H9 (cell line): Measurements from ENCODE around the gene ELF1. TPM values are rescaled to one million over a fixed set of nuclear protein-coding genes. Genes with fewer than 3 reads are reported as not detected.

Experiments used
- DNase-seq: peaks from one replicate; pipeline ENCODE4 v3.0.0-alpha.2; 2017
- H2AFZ ChIP-seq: one replicate; pipeline ENCODE4 v1.6.1; 2013; ENCODE audit warnings: mild to moderate bottlenecking, low read length, control low read depth, moderate library complexity
- H2AK5ac ChIP-seq: 2 replicates; pipeline ENCODE4 v1.6.1; 2013; ENCODE audit warnings: low read length, control low read depth, mixed read lengths; ENCODE audit not compliant: insufficient read length
- H2BK120ac ChIP-seq: one replicate; pipeline ENCODE4 v1.6.1; 2013; ENCODE audit warnings: low read depth, mild to moderate bottlenecking, low read length, control low read depth, inconsistent platforms; ENCODE audit not compliant: poor library complexity, severe bottlenecking
- H2BK12ac ChIP-seq: 2 replicates; pipeline ENCODE4 v1.6.1; 2013; ENCODE audit warnings: low read length, control low read depth, mixed read lengths, low read depth; ENCODE audit not compliant: insufficient read length
- H2BK15ac ChIP-seq: 2 replicates; pipeline ENCODE4 v1.6.1; 2013; ENCODE audit warnings: low read depth, low read length, control low read depth
- H2BK20ac ChIP-seq: one replicate; pipeline ENCODE4 v1.6.1; 2013; ENCODE audit warnings: low read depth, mild to moderate bottlenecking, low read length, control low read depth, inconsistent platforms; ENCODE audit not compliant: poor library complexity, severe bottlenecking
- H2BK5ac ChIP-seq: 2 replicates; pipeline ENCODE4 v1.6.1; 2013; ENCODE audit warnings: low read length, control low read depth, mixed read lengths; ENCODE audit not compliant: insufficient read length
- H3K14ac ChIP-seq: 2 replicates; pipeline ENCODE4 v1.6.1; 2013; ENCODE audit warnings: low read length, control low read depth; ENCODE audit not compliant: insufficient read depth
- H3K18ac ChIP-seq: 2 replicates; pipeline ENCODE4 v1.6.1; 2013; ENCODE audit warnings: low read depth, mild to moderate bottlenecking, mixed read lengths, low read length, control low read depth; ENCODE audit not compliant: insufficient read length
- H3K23ac ChIP-seq: 2 replicates; pipeline ENCODE4 v1.6.1; 2013; ENCODE audit warnings: low read length, control low read depth, mixed read lengths, low read depth; ENCODE audit not compliant: insufficient read length
- H3K23me2 ChIP-seq: 2 replicates; pipeline ENCODE4 v1.6.1; 2013; ENCODE audit warnings: low read depth, mild to moderate bottlenecking, mixed read lengths, low read length, control low read depth; ENCODE audit not compliant: insufficient read length, poor library complexity, severe bottlenecking
- H3K27ac ChIP-seq: 2 replicates; pipeline ENCODE4 v1.5.1; 2013; ENCODE audit warnings: low read length, control low read depth, mixed read lengths, low read depth; ENCODE audit not compliant: insufficient read length
- H3K27me3 ChIP-seq: 2 replicates; pipeline ENCODE4 v1.6.1; 2013; ENCODE audit warnings: low read length, control low read depth, inconsistent platforms; ENCODE audit not compliant: insufficient read depth
- H3K4ac ChIP-seq: 2 replicates; pipeline ENCODE4 v1.6.1; 2013; ENCODE audit warnings: low read depth, mild to moderate bottlenecking, control low read depth, inconsistent platforms, low read length, moderate library complexity
- H3K4me1 ChIP-seq: 2 replicates; pipeline ENCODE4 v1.6.1; 2013; ENCODE audit warnings: low read length, control low read depth, inconsistent platforms; ENCODE audit not compliant: insufficient read depth
- H3K4me2 ChIP-seq: 2 replicates; pipeline ENCODE4 v1.6.1; 2013; ENCODE audit warnings: low read length, control low read depth, mixed read lengths; ENCODE audit not compliant: insufficient read length, insufficient read depth
- H3K56ac ChIP-seq: 2 replicates; pipeline ENCODE4 v1.6.1; 2013; ENCODE audit warnings: low read depth, mild to moderate bottlenecking, mixed read lengths, low read length, control low read depth; ENCODE audit not compliant: insufficient read length
- H3K79me1 ChIP-seq: 2 replicates; pipeline ENCODE4 v1.6.1; 2013; ENCODE audit warnings: low read depth, mild to moderate bottlenecking, moderate library complexity, low read length, control low read depth, inconsistent platforms; ENCODE audit not compliant: insufficient read depth, poor library complexity, severe bottlenecking
- H3K79me2 ChIP-seq: 2 replicates; pipeline ENCODE4 v1.6.1; 2013; ENCODE audit warnings: low read length, control low read depth, inconsistent platforms; ENCODE audit not compliant: insufficient read depth
- H3K9ac ChIP-seq: 2 replicates; pipeline ENCODE4 v1.6.1; 2013; ENCODE audit warnings: low read length, control low read depth, mixed read lengths; ENCODE audit not compliant: insufficient read length; ENCODE audit errors: extremely low read depth
- H3K9me3 ChIP-seq: one replicate; pipeline ENCODE4 v1.6.1; 2013; ENCODE audit warnings: low read depth, low read length, inconsistent platforms; ENCODE audit not compliant: control insufficient read depth
- H3T11ph ChIP-seq: one replicate; pipeline ENCODE4 v1.6.1; 2013; ENCODE audit warnings: mild to moderate bottlenecking, low read length, control low read depth, inconsistent platforms
- H4K20me1 ChIP-seq: one replicate; pipeline ENCODE4 v1.6.1; 2013; ENCODE audit not compliant: control insufficient read depth, insufficient read length, insufficient read depth
- H4K5ac ChIP-seq: 2 replicates; pipeline ENCODE4 v1.6.1; 2013; ENCODE audit warnings: low read depth, mild to moderate bottlenecking, mixed read lengths, low read length, control low read depth; ENCODE audit not compliant: insufficient read length
- H4K8ac ChIP-seq: replicated peaks from 2 replicates; pipeline ENCODE4 v1.6.1; 2013; ENCODE audit warnings: low read length, control low read depth, mixed read lengths, low read depth; ENCODE audit not compliant: insufficient read length
- H4K91ac ChIP-seq: 2 replicates; pipeline ENCODE4 v1.6.1; 2013; ENCODE audit warnings: low read depth, mild to moderate bottlenecking, moderate library complexity, mixed read lengths, low read length, control low read depth; ENCODE audit not compliant: insufficient read length
- H3K27ac Mint-ChIP-seq, 3 experiments: 2 replicates in 2 of 3; 3 replicates in 1 of 3; pipeline ENCODE4 v1.8.0; 2020 to 2021; ENCODE audit warnings: mixed read lengths in 3 of 3, mild to moderate bottlenecking in 1 of 3, moderate library complexity in 1 of 3
- H3K27me3 Mint-ChIP-seq: 2 replicates; pipeline ENCODE4 v1.8.0; 2021; ENCODE audit warnings: low read depth, mild to moderate bottlenecking, moderate library complexity, mixed read lengths
- H3K36me3 Mint-ChIP-seq, 3 experiments: 2 replicates in 2 of 3; 3 replicates in 1 of 3; pipeline ENCODE4 v1.8.0; 2020 to 2021; ENCODE audit warnings: low read depth in 3 of 3, mixed read lengths in 3 of 3; ENCODE audit not compliant: insufficient read depth in 1 of 3
- H3K4me1 Mint-ChIP-seq, 2 experiments: 2 replicates each; pipeline ENCODE4 v1.8.0; 2020; ENCODE audit warnings: mixed read lengths in 2 of 2
- H3K4me3 Mint-ChIP-seq, 2 experiments: 2 replicates in 1 of 2; 3 replicates in 1 of 2; pipeline ENCODE4 v1.8.0; 2020 to 2021; ENCODE audit warnings: mild to moderate bottlenecking in 2 of 2, mixed read lengths in 2 of 2, moderate library complexity in 1 of 2
- H3K9me3 Mint-ChIP-seq, 2 experiments: 2 replicates in 1 of 2; 3 replicates in 1 of 2; pipeline ENCODE4 v1.8.0; 2020; ENCODE audit warnings: mild to moderate bottlenecking in 2 of 2, mixed read lengths in 2 of 2, moderate library complexity in 1 of 2
- WGBS: extraction: QIAGEN DNeasy Blood & Tissue Kit; methylation state at CpG from one replicate; pipeline ENCODE4 v1.1.7; 2013; ENCODE audit warnings: missing lambda C conversion rate, low lambda C conversion rate, mixed read lengths; ENCODE audit not compliant: insufficient read length; ENCODE audit errors: extremely low coverage; 5-methylcytosine and 5-hydroxymethylcytosine counted together
- total RNA-seq: library from RNA; stranded (reverse); gene quantifications from 2 replicates; pipeline ENCODE4 v1.2.1, GENCODE V29; 2021
- TF ChIP-seq, protein P1 (sequence below): fragments of 200-600 bp; sonication (generic); conservative IDR thresholded peaks from 3 replicates; pipeline ENCODE4 v1.8.0; 2021; ENCODE audit warnings: antibody characterized with exemption, mild to moderate bottlenecking

The ELF1 gene
- total RNA-seq, 1 experiment from 2014 or later: 15.5 TPM

DNA sequence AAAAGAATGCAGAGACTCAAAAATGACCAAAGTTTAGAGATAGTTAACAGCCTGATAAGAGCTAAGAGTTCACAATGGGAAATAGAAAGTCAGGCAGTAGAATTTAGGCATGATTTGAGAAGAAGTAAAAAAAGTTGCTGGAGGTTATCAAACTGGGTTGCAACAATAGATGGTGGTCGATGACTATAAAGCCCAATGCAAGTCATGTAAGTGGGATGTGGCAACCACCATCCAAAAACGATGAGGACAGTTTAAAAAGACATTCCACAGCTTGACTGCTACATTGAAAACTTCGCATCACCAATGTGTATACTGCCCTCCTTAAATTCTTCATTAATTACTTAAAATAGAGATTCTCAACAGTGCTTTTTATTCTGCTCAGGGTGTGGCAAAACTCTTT lies 19.7 kb downstream of the ELF1 start:
- no peak overlapping the region for H3K27ac ChIP-seq
- H3K27me3 Mint-ChIP-seq: no peaks in the 10 kb centered on the region
- WGBS: no CpG with 5 or more reads among the region's 3 CpGs
- no peaks in the 10 kb centered on the region for H4K20me1 ChIP-seq
- no peaks in the 10 kb centered on the region for H3K79me1 ChIP-seq
- no peak overlapping the region for H3K4me2 ChIP-seq
- no peak overlapping the region for H3K56ac ChIP-seq
- no peak for DNase-seq
- peaks cover 0 to 9% (median 3%) of the 10 kb centered on the region in 3 experiments; a peak in 3 of 7 replicates for H3K36me3 Mint-ChIP-seq
- no peak overlapping the region for H2BK120ac ChIP-seq
- H2AFZ ChIP-seq: no peak overlapping the region
- TF ChIP-seq, protein P1, sequence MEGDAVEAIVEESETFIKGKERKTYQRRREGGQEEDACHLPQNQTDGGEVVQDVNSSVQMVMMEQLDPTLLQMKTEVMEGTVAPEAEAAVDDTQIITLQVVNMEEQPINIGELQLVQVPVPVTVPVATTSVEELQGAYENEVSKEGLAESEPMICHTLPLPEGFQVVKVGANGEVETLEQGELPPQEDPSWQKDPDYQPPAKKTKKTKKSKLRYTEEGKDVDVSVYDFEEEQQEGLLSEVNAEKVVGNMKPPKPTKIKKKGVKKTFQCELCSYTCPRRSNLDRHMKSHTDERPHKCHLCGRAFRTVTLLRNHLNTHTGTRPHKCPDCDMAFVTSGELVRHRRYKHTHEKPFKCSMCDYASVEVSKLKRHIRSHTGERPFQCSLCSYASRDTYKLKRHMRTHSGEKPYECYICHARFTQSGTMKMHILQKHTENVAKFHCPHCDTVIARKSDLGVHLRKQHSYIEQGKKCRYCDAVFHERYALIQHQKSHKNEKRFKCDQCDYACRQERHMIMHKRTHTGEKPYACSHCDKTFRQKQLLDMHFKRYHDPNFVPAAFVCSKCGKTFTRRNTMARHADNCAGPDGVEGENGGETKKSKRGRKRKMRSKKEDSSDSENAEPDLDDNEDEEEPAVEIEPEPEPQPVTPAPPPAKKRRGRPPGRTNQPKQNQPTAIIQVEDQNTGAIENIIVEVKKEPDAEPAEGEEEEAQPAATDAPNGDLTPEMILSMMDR: no peak
- H3K4me1 ChIP-seq: no peaks in the 10 kb centered on the region
- H3K4ac ChIP-seq: no peak overlapping the region
- H3K23ac ChIP-seq: no peak overlapping the region
- H4K91ac ChIP-seq: no peak overlapping the region
- H4K8ac ChIP-seq: no peak overlapping the region
- H2BK15ac ChIP-seq: no peak overlapping the region
- no peak overlapping the region for H3K14ac ChIP-seq
- no peak overlapping the region for H3K27ac Mint-ChIP-seq
- H3K9ac ChIP-seq: no peak overlapping the region
- H2AK5ac ChIP-seq: no peak overlapping the region
- H3K23me2 ChIP-seq: no peaks in the 10 kb centered on the region
- no peaks in the 10 kb centered on the region for H3K79me2 ChIP-seq
- H3K4me3 Mint-ChIP-seq: no peak overlapping the region
- H4K5ac ChIP-seq: no peak overlapping the region
- H3K9me3 ChIP-seq: no peaks in the 10 kb centered on the region
- no peak overlapping the region for H3K18ac ChIP-seq
- H3K27me3 ChIP-seq: no peaks in the 10 kb centered on the region
- no peak overlapping the region for H3T11ph ChIP-seq
- no peak overlapping the region for H2BK12ac ChIP-seq
- peaks cover 7 to 11% of the 10 kb centered on the region in 2 experiments; a peak in 3 of 4 replicates for H3K4me1 Mint-ChIP-seq
- no peak overlapping the region for H2BK20ac ChIP-seq
- no peak overlapping the region for H2BK5ac ChIP-seq
- peaks cover 0 to 7% of the 10 kb centered on the region in 2 experiments; a peak in 1 of 5 replicates for H3K9me3 Mint-ChIP-seq
